Uterus (tissue), 4 donors: Measurements from ENCODE around the gene ASTN2. TPM values are rescaled to one million over a fixed set of nuclear protein-coding genes. Genes with fewer than 3 reads are reported as not detected.

Experiments used
- DNase-seq, 2 donors: peaks; one replicate each; pipeline ENCODE4 v3.0.0-alpha.2; 2019 to 2020
- H3K27ac ChIP-seq, 2 donors: fragments of 200-600 bp; sonication (generic); 1 replicate in 1 of 2; 2 replicates in 1 of 2; pipeline ENCODE4 v1.5.1; 2016 to 2018
- H3K27me3 ChIP-seq, 2 donors: fragments of 200-600 bp; sonication (generic); one replicate each; pipeline ENCODE4 v1.5.1; 2018 to 2019; ENCODE audit warnings: control low read depth in 1 of 2
- H3K36me3 ChIP-seq, 2 donors: fragments of 200-600 bp; sonication (generic); one replicate each; pipeline ENCODE4 v1.5.1; 2019; ENCODE audit warnings: control low read depth in 1 of 2
- H3K4me1 ChIP-seq, 2 donors: fragments of 200-600 bp; sonication (generic); one replicate each; pipeline ENCODE4 v1.5.1; 2018 to 2019; ENCODE audit warnings: control low read depth in 1 of 2
- H3K4me3 ChIP-seq, 2 donors: fragments of 200-600 bp; sonication (generic); 1 replicate in 1 of 2; 2 replicates in 1 of 2; pipeline ENCODE4 v1.5.1; 2018 to 2019; ENCODE audit warnings: mild to moderate bottlenecking in 1 of 2
- H3K9me3 ChIP-seq, 2 donors: fragments of 200-600 bp; sonication (generic); one replicate each; pipeline ENCODE4 v1.5.1; 2019; ENCODE audit warnings: control low read depth in 1 of 2
- POLR2A ChIP-seq, 2 donors: fragments of 450-650 bp; IDR thresholded peaks; one replicate each; pipeline ENCODE4 v1.6.1; 2016; ENCODE audit warnings: antibody characterized with exemption in 2 of 2, mild to moderate bottlenecking in 1 of 2, moderate library complexity in 1 of 2
- intact Hi-C: fragments of 100-400 bp; cut with DNase I; formaldehyde crosslinking; loops from one replicate; pipeline ENCODE4 v1.15.1; 2023; ENCODE audit warnings: low total_unique reads
- total RNA-seq, 4 donors: library from RNA; depleted of rRNA in 3 of 4; stranded (reverse); fragments of >200 nt in 3 of 4; gene quantifications; one replicate each; pipeline versions ENCODE4 v1.1.0 to v1.2.4, GENCODE V29; 2014 to 2023
- TF ChIP-seq, protein P1 (sequence below), 4 experiments: fragments of 200-600 bp in 2 of 4; fragments of 450-650 bp in 2 of 4; sonication (generic) in 2 of 4; IDR thresholded peaks; one replicate each; pipeline ENCODE4 v1.5.1; 2016 to 2019; ENCODE audit warnings: antibody characterized with exemption in 4 of 4, mild to moderate bottlenecking in 2 of 4, moderate library complexity in 1 of 4
- donor health status: DM: yes; HTN: yes; CAD: no.

Gene ASTN2
- total RNA-seq, 4 donors from 2014 or later, result 1.8 to 8.6 (median 6.7) TPM

DNA sequence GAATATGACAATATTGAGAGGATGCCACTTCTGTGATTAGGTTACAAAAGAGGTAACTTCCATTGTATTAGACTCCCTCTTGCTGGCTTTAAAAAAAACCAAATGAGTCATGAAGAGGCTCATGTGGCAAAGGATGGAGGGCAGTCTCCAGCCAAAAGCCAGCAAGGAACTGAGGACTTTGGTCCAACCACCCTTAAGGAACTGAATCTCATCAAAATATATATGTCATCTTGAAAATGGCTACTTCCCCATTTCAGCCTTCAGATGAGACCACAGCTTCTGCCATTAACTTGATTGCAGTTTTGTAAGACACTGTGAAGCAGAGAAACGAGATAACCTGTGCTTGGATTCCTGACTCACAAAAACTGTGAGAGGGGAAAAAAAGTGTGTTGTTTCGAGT, 743.3 kb downstream of the ASTN2 start:
- Histone ChIP-seq H3K36me3 (no peaks in the 10 kb centered on the region), H3K9me3 (no peaks in the 10 kb centered on the region), H3K4me1 (no peaks in the 10 kb centered on the region), H3K4me3 (no peak overlapping the region), H3K27me3 (no peaks in the 10 kb centered on the region), H3K27ac (no peak overlapping the region)
- no peak for DNase-seq
- TF ChIP-seq, protein P1, sequence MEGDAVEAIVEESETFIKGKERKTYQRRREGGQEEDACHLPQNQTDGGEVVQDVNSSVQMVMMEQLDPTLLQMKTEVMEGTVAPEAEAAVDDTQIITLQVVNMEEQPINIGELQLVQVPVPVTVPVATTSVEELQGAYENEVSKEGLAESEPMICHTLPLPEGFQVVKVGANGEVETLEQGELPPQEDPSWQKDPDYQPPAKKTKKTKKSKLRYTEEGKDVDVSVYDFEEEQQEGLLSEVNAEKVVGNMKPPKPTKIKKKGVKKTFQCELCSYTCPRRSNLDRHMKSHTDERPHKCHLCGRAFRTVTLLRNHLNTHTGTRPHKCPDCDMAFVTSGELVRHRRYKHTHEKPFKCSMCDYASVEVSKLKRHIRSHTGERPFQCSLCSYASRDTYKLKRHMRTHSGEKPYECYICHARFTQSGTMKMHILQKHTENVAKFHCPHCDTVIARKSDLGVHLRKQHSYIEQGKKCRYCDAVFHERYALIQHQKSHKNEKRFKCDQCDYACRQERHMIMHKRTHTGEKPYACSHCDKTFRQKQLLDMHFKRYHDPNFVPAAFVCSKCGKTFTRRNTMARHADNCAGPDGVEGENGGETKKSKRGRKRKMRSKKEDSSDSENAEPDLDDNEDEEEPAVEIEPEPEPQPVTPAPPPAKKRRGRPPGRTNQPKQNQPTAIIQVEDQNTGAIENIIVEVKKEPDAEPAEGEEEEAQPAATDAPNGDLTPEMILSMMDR (IDR thresholded peaks at IDR 0.05), result no peak
- TF ChIP-seq POLR2A (IDR thresholded peaks at IDR 0.05), result no peak
- intact Hi-C loops, result no loop called here

DNA sequence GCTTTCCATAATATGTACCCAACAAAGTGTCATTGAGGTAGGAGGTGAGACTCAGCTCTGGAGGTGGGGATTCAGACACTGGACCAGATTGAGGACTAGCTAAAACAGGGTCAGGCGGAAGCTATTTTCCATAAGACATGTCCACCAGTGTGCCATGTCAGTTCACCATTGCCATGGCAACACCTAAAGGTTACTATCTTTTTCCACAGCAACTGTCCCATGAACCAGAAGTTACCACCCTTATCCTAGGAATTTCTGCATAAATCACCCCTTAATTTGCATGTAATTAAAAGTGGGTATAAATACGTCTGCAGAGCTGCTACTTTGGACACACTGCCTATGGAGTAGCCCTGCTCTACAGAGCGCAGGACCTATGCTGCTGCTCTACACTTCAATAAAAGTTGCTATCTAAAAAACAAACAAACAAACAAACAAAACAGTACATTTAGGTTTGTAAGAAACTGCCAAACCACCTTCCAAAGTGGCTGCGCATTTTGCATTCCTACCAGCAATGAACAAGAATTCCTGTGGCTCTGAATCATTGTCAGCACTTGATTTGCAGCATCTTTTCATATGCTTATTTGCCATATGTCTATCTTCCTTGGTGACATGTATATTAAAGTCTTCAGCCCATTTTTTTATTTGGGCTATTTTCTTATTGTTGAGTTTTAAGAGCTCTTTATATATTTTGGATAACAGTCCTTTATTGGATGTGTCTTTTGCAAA, 745.7 kb downstream of the ASTN2 start:
- no peak for TF ChIP-seq POLR2A (IDR thresholded peaks at IDR 0.05)
- TF ChIP-seq, protein P1 (IDR thresholded peaks at IDR 0.05), result no peak

DNA sequence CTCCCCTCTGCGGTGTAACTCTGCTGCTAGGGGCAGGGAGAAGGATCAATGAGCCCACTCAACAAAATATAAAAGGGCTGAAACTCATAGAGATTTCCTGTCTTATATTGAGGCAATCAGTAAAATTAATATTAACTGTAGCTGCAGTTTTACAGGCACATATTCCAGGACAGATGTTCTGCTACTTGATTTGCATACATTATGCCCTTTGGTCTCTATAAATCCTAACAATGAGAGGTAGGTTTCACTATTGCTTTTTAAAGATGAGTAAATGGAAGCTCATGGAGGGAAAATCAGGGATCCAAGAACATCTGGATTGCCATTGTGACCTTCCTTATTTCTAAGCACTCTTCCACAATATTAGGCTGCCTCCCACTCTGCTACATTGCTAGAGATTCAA, 751.3 kb downstream of the ASTN2 start:
- intact Hi-C loops, result no loop called here
- no peak overlapping the region for H3K4me3 ChIP-seq
- peaks cover 0 to 12% of the 10 kb centered on the region in 2 donors for H3K4me1 ChIP-seq
- H3K27ac ChIP-seq, result peak overlapping the region; percentile 31 to 81
- TF ChIP-seq, protein P1 (IDR thresholded peaks at IDR 0.05), result no peak
- no peak for TF ChIP-seq POLR2A (IDR thresholded peaks at IDR 0.05)
- H3K27me3 ChIP-seq, result no peaks in the 10 kb centered on the region
- no peaks in the 10 kb centered on the region for H3K9me3 ChIP-seq
- H3K36me3 ChIP-seq, result no peaks in the 10 kb centered on the region
- no peak for DNase-seq

More for the DNA sequence above, 745.7 kb downstream of the ASTN2 start:
- DNase-seq, result no peak
- H3K4me3 ChIP-seq, result no peak overlapping the region
- H3K4me1 ChIP-seq, result peaks cover 0 to 3% of the 10 kb centered on the region in 2 donors
- H3K27ac ChIP-seq, result no peak overlapping the region
- intact Hi-C loops, result no loop called here
- no peaks in the 10 kb centered on the region for H3K27me3 ChIP-seq
- no peaks in the 10 kb centered on the region for H3K9me3 ChIP-seq
- H3K36me3 ChIP-seq, result no peaks in the 10 kb centered on the region

DNA sequence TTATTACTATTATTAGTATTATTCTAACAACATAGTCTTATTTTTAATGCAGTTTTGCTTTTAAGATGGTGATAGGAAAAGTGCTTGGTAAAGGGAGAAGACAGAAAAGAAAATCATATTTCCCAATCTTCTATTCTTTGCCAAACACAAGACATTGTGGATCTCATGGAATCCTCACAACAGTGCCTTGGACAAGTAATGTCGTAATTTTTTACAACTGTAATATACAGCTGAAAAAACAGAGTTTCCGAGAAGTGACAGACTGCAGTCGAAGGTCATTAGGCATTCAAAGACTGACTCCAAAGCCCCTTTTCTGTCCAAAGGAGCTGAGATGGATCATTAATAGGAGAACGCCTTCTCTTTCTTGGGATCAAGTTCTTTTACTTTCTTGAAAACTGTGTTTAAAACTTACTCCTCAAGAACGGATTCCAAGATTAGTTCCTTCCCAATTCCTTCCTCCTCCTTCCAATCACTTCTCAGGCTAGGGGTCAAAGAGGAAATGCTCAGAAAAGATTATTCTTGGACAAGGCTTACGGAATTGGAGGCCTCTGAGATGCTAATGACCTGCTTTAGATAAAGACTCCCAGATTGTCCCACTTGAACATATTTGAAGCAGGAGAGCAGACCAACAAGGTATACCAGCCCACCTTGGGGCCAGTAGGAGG, 752.1 kb downstream of the ASTN2 start:
- DNase-seq, result no peak
- Histone ChIP-seq H3K4me3 (no peak overlapping the region), H3K9me3 (no peaks in the 10 kb centered on the region), H3K36me3 (no peaks in the 10 kb centered on the region), H3K27ac (peak overlapping the region; percentile 31 to 81), H3K4me1 (peaks cover 0 to 12% of the 10 kb centered on the region in 2 donors), H3K27me3 (no peaks in the 10 kb centered on the region)
- TF ChIP-seq, protein P1 (IDR thresholded peaks at IDR 0.05), result no peak
- no peak for TF ChIP-seq POLR2A (IDR thresholded peaks at IDR 0.05)
- intact Hi-C loops, result no loop called here
